IPS DF 19.7 (cell line): ENCODE measurements around the gene ANO3.

Source experiments
- DNase-seq: peaks from one replicate; pipeline ENCODE4 v3.0.0-alpha.2; 2013; ENCODE audit warnings: low read depth, low spot score

Gene ANO3

DNA sequence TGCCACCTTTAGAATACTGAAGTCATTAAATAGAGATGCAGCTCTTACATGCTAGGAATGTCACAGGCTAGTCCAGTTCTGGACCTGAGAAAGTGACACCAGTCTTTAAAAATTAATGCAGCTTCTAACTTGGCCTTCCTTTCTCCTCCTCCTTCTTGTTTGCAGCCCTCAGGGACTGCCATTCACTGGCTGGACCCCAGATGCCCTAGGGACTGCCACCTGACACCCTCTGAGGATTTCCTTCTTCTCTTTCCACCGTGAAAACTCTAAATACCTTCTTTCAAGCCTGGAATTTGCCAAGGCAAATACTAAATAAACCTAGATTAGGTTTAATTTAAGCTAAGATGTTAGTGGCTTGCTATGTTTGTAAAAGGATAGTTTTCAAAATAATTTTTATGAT is 161.7 kb downstream of the ANO3 start:
- no peak for DNase-seq

DNA sequence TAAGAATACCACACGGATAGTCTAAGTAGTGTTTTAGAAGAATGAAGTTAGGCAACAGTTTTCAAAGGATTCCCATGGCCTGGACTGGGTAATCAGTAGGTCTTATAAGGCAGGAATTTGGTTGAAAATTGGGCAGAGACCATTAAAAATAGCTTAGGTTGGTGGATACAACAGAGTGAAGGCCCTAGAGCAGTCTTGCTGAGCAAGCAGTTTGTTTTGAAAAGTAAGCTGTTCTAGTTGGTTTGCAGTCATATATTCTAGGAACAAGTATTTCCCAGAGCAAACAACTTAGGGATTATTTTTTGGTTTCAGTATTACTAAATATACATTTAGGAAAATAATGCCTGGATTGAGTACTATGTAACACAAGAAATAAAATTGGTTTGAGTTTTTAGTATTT is 175.3 kb downstream of the ANO3 start:
- no peak for DNase-seq

- no peak for DNase-seq
These were observed 178.2 kb downstream of the ANO3 start for GRCh38 chr11:26510164-26510563.

DNA sequence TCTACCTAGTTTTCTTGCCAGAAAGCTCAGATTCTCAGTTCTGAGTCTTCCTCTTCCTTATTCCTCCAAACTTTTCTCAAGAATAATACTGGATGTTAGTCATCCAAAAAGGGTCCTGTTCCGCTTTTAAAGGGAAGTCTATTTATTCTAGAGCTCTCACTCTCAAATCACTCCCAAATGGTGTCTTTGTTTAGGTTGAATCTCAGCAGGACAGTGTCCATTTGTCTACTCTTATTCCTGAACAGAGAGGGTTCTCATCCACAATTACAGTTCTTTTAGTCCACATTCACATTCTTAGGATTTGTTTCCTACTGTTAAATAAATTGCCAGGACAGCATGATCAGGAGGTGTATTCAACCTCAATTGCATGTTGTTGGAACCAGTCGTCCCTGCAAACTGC is 178.8 kb downstream of the ANO3 start:
- no peak for DNase-seq

DNA sequence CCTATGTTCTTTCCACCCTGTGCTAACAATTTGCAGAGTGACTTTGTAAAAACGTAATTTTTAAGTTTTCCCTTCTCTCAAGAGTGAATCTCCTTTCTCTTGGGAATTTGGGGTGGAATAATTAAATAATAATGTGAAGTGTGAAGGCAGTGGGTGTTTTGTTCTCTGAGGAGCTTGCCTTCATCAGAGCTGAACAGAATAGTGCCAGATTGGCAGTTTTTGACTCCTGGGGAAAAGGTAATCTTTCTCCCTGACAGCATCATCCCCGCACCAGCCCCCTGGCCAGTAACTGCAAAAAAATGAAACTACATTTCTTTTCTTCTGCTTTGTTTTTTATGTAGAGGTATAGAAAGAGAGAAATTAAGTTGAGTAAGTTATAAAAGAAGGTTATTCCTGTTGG is 180.3 kb downstream of the ANO3 start:
- no peak for DNase-seq

- no peak for DNase-seq
These were observed 187.5 kb downstream of the ANO3 start for GRCh38 chr11:26519469-26519868.

- peak; percentile 67 for DNase-seq
These were observed 191.1 kb downstream of the ANO3 start for GRCh38 chr11:26522912-26523610.

GRCh38 chr11:26527685-26528084 is 195.8 kb downstream of the ANO3 start:
- DNase-seq: no peak

DNA sequence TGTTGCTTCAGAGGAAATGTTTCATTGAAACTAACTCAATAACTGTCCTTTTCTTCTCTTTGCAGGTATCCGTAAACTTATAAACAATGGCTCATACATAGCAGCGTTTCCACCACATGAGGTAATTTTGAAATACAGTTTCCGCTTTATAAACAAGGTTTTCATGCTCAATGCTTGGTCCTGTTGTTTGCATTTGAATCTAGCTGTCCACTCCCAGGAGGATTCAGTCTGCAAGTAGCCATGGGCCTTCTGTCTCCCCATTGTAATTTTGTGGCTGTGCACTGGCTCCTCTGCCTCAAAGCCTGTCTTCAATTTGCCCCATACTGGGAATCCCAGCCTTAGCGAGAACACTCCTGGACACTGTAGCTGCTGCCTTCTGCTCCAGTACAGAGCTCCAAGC is 205.4 kb downstream of the ANO3 start:
- DNase-seq: no peak

- no peak for DNase-seq
These were observed 207.6 kb downstream of the ANO3 start for GRCh38 chr11:26539517-26539916.

- DNase-seq: no peak
These were observed 209.9 kb downstream of the ANO3 start for GRCh38 chr11:26541870-26542269.

DNA sequence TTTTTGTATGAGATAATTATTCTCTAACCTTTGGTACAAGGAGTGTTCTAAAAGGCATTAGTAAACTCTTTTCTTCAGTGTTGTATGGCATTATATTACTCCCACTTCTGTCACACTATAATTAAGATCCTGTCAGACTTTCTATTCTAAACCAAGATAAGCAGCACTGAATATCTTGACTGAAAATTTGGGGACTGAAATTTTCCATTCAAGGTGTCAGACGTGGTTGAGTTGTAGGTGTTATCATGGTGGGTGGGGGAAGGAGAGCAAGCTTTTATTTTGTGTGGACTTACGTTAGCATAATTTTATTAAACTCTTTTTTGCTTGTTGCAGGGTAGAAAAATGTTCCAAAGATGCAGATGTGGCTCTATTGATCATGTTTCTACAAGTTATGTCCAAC is 217.2 kb downstream of the ANO3 start:
- no peak for DNase-seq

DNA sequence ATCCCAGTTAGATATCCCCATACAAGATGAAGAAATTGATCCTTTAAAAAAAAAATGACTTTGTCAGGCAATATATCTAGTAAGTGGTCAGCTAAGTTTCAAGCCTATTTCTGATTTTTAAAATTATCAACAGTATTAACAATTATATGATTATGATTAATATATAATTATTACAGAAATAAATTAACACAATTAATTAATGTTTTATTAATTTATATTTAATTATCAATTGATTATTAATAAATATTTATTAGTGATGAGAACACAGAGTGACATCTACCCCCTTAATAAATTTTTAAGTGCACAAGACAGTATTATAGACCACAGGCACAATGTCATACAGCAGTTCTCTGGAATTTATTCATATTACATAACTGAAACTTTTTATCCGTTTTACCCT is 218.1 kb downstream of the ANO3 start:
- DNase-seq: no peak

GRCh38 chr11:26551186-26551801 is 219.4 kb downstream of the ANO3 start:
- DNase-seq: no peak

GRCh38 chr11:26553182-26553581 is 221.3 kb downstream of the ANO3 start:
- no peak for DNase-seq

- DNase-seq: no peak
These were observed 222.5 kb downstream of the ANO3 start for GRCh38 chr11:26554455-26554854.

- no peak for DNase-seq
These were observed 224.7 kb downstream of the ANO3 start for GRCh38 chr11:26556582-26556981.

DNA sequence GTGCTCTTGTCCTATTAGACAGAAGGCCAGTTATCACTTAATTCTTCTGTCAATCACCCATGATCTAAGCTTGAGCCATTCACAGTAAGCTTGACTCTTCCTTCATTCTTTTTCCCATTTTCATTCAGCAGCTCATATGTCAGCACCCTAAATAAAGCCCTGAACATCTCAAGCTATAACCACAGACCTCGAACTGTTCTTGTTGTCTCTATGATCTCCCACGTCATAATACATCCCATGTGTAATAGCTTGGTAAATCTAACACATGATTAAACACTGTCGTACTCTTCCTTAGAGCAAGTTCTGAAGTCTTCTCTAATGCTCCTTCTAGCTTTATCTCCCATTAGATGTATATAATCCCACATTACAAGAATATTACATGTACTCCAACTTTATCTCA is 225.7 kb downstream of the ANO3 start:
- DNase-seq: no peak

GRCh38 chr11:26558190-26558589 is 226.3 kb downstream of the ANO3 start:
- no peak for DNase-seq

- no peak for DNase-seq
These were observed 237.7 kb downstream of the ANO3 start for GRCh38 chr11:26569646-26570045.

GRCh38 chr11:26571861-26572654 is 240.1 kb downstream of the ANO3 start, which contains the start of gene MUC15:
Gene MUC15, minus strand, starts transcription at chr11:26572263. Its CDS starts 5,169 bp downstream, at chr11:26567094.
- no peak for DNase-seq

DNA sequence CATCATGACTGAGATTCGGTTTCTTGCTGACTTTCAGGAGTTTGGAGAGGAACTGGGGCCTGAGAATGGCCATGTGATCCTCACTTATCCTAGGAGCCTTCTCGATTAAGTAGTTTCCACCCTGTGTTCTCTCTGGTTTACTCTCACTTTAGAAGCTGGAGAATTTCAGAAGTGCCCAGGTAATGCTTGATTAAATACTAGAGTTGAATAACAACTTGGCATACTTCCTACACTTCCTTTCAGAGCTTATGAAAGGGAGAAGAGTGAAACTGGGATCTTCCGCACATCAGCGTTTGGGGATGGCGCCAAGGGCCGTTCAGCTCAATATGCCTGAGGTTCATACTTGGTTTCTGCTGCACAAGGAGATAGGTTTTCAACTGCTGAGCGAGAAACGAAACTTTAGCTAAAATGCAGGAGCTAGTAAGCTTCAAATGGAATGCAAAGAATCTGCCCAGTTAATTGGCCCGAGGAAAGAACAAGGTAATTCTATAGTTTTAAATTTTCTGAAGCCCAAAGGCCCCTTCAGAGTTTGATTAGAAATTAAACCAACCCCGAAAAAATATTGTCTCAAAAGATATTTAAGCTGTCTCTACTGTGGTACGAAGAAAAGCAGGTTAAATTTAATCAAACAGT is 241.0 kb downstream of the ANO3 start:
- no peak for DNase-seq
